GM12878 (cell line): ENCODE measurements around the gene SPATA20. TPM values are rescaled to one million over a fixed set of nuclear protein-coding genes. Genes with fewer than 3 reads are reported as not detected.

Source experiments
- ATAC-seq: fragments of 200-7000 bp; cut with Tn5 transposase; 3 replicates; pipeline ENCODE4 v1.9.1; 2020; ENCODE audit warnings: mild to moderate bottlenecking, moderate library complexity
- BruUV-seq: library from RNA; stranded (reverse); fragments of 400-500 nt; replicated peaks from 2 replicates; lab custom pipeline; 2021; lab: Mats Ljungman, UMichigan
- CTCF ChIA-PET: fragments of 300-600 bp; sonication (Branson Sonifier 250); formaldehyde crosslinking; extraction: SDS; loops from one replicate; lab custom pipeline; 2021; ENCODE audit warnings: inconsistent platforms; lab: Yijun Ruan, JAX
- POLR2A ChIA-PET: fragments of 350-600 bp; formaldehyde crosslinking; extraction: SDS; loops from one replicate; lab custom pipeline; 2021; ENCODE audit warnings: inconsistent platforms; lab: Charles Lee
- RAD21 ChIA-PET: fragments of 300-600 bp; sonication (Branson Sonifier 250); formaldehyde crosslinking; loops from one replicate; lab custom pipeline; 2023; ENCODE audit warnings: antibody characterized with exemption; ENCODE audit not compliant: unreplicated experiment; lab: Charles Lee
- SMC1A ChIA-PET: fragments of 300-600 bp; sonication (Branson Sonifier 250); formaldehyde crosslinking; loops from one replicate; lab custom pipeline; 2023; ENCODE audit not compliant: unreplicated experiment, uncharacterized antibody; lab: Charles Lee
- DNase-seq: peaks from one replicate; pipeline ENCODE4 v3.0.0-alpha.2; 2011; ENCODE audit warnings: low read depth, low spot score
- FAIRE-seq: peaks from 3 replicates; lab custom pipeline; 2011; peaks lifted over from hg19 to GRCh38; lab: Jason Lieb, UNC
- H2AFZ ChIP-seq: 2 replicates; pipeline ENCODE4 v1.6.0; 2011; ENCODE audit warnings: low read depth, low read length, control low read depth; ENCODE audit not compliant: control insufficient read depth
- H3K27ac ChIP-seq: 2 replicates; pipeline ENCODE4 v1.5.1; 2011; ENCODE audit warnings: control low read depth; ENCODE audit not compliant: control insufficient read depth, insufficient read depth
- H3K27me3 ChIP-seq, 2 experiments: replicated peaks in 1 of 2; 2 replicates each; pipeline versions ENCODE4 v1.6.0 to v1.6.1; 2011; ENCODE audit warnings: low read length in 1 of 2; ENCODE audit not compliant: control insufficient read depth in 2 of 2, insufficient read depth in 2 of 2
- H3K36me3 ChIP-seq, 2 experiments: 2 replicates each; pipeline ENCODE4 v1.5.1; 2011; ENCODE audit warnings: low read length in 1 of 2; ENCODE audit not compliant: control insufficient read depth in 2 of 2, insufficient read depth in 2 of 2
- H3K4me1 ChIP-seq: 2 replicates; pipeline ENCODE4 v1.6.1; 2011; ENCODE audit warnings: mild to moderate bottlenecking, low read length, moderate library complexity, mixed read lengths; ENCODE audit not compliant: control insufficient read depth, insufficient read depth
- H3K4me2 ChIP-seq: 2 replicates; pipeline ENCODE4 v1.6.0; 2011; ENCODE audit warnings: control low read depth; ENCODE audit not compliant: control insufficient read depth, insufficient read depth
- H3K4me3 ChIP-seq: fragments of 200-600 bp; sonication (generic); 2 replicates; pipeline ENCODE4 v1.5.1; 2016
- H3K79me2 ChIP-seq: 2 replicates; pipeline ENCODE4 v1.6.0; 2011; ENCODE audit warnings: low read length; ENCODE audit not compliant: control insufficient read depth, insufficient read depth
- H3K9ac ChIP-seq: 2 replicates; pipeline ENCODE4 v1.8.0; 2011; ENCODE audit warnings: low read length, control low read depth, mixed read lengths; ENCODE audit not compliant: control insufficient read depth, insufficient read depth
- H3K9me3 ChIP-seq: replicated peaks from 3 replicates; pipeline ENCODE4 v1.5.1; 2011; ENCODE audit warnings: mild to moderate bottlenecking, low read length; ENCODE audit not compliant: control insufficient read depth, insufficient read depth
- H4K20me1 ChIP-seq: 2 replicates; pipeline ENCODE4 v1.6.0; 2011; ENCODE audit not compliant: control insufficient read depth, insufficient read depth
- BHLHE40 ChIP-seq, 2 experiments: fragments of 450-650 bp in 1 of 2; IDR thresholded peaks; 2 replicates each; pipeline ENCODE4 v1.6.1; 2011 to 2017; ENCODE audit warnings: low read depth in 2 of 2, borderline replicate concordance in 1 of 2, improper control_type of control experiment in 1 of 2, low read length in 1 of 2, mild to moderate bottlenecking in 1 of 2
- CBFB ChIP-seq: IDR thresholded peaks from 2 replicates; pipeline ENCODE4 v1.6.1; 2016; ENCODE audit warnings: antibody characterized with exemption, low read depth
- CBX3 ChIP-seq: fragments of 200-600 bp; sonication (generic); IDR thresholded peaks from 2 replicates; pipeline ENCODE4 v1.6.1; 2016; ENCODE audit warnings: low read depth, borderline replicate concordance
- KLF5 ChIP-seq: fragments of 450-650 bp; IDR thresholded peaks from 2 replicates; pipeline ENCODE4 v1.6.1; 2014; ENCODE audit warnings: mild to moderate bottlenecking; ENCODE audit not compliant: partially characterized antibody
- NFYA ChIP-seq: IDR thresholded peaks from 2 replicates; pipeline ENCODE4 v1.6.1; 2011; ENCODE audit warnings: low read depth, mild to moderate bottlenecking, low read length, improper control_type of control experiment, borderline replicate concordance
- NFYB ChIP-seq: IDR thresholded peaks from 2 replicates; pipeline ENCODE4 v1.6.1; 2011; ENCODE audit warnings: low read depth, mild to moderate bottlenecking, low read length, improper control_type of control experiment, moderate library complexity; ENCODE audit not compliant: insufficient read depth
- POLR2AphosphoS2 ChIP-seq: IDR thresholded peaks from 2 replicates; pipeline ENCODE4 v1.6.1; 2011; ENCODE audit warnings: low read depth, mild to moderate bottlenecking, low read length, improper control_type of control experiment, moderate library complexity
- RAD21 ChIP-seq: IDR thresholded peaks from 2 replicates; pipeline ENCODE4 v1.6.1; 2011; ENCODE audit warnings: mild to moderate bottlenecking, low read depth, low read length, moderate library complexity; ENCODE audit not compliant: insufficient read depth
- RB1 ChIP-seq: fragments of 450-650 bp; formaldehyde crosslinking; IDR thresholded peaks from 2 replicates; pipeline ENCODE4 v1.6.1; 2017; ENCODE audit warnings: mild to moderate bottlenecking, borderline replicate concordance
- SUZ12 ChIP-seq: fragments of 200-600 bp; sonication (generic); IDR thresholded peaks from one replicate; pipeline ENCODE4 v1.6.1; 2018; ENCODE audit warnings: antibody characterized with exemption, mild to moderate bottlenecking; ENCODE audit not compliant: unreplicated experiment
- TARDBP ChIP-seq: IDR thresholded peaks from 2 replicates; pipeline ENCODE4 v1.6.1; 2016; ENCODE audit warnings: borderline replicate concordance
- TCF12 ChIP-seq: IDR thresholded peaks from 2 replicates; pipeline ENCODE4 v1.6.1; 2011; ENCODE audit warnings: low read depth, mild to moderate bottlenecking, low read length
- WRNIP1 ChIP-seq: IDR thresholded peaks from 2 replicates; pipeline ENCODE4 v1.6.1; 2011; ENCODE audit warnings: low read depth, low read length, improper control_type of control experiment, borderline replicate concordance
- WGBS: methylation state at CpG from one replicate; pipeline ENCODE4 v1.1.6; 2016; ENCODE audit warnings: low lambda C conversion rate; ENCODE audit not compliant: insufficient replicate concordance, insufficient coverage; ENCODE audit errors: missing lambda C conversion rate; 5-methylcytosine and 5-hydroxymethylcytosine counted together
- in situ Hi-C: fragments of 300-500 bp; cut with MboI; formaldehyde crosslinking; loops from 9 replicates; pipeline ENCODE4 v1.14.3; 2018; ENCODE audit warnings: mixed read lengths
- intact Hi-C: fragments of 100-400 bp; cut with micrococcal nuclease; formaldehyde crosslinking; loops from one replicate; pipeline ENCODE4 v1.14.2; 2022; ENCODE audit not compliant: unreplicated experiment
- polyA plus RNA-seq, 11 experiments: library from polyadenylated mRNA; depleted of rRNA in 4 of 11; unstranded in 6 of 11; stranded (reverse) in 5 of 11; fragments of >200 nt; fragmentation: Nextera tagmentation in 4 of 11; fragmentation: Illumina TruSeq in 1 of 11; extraction: Ambion mirVana in 4 of 11; extraction: Trizol in 1 of 11; gene quantifications; 1 replicate in 1 of 11; 2 replicates in 10 of 11; pipeline versions ENCODE4 v1.2.1 to v1.2.3, GENCODE V29; 2011 to 2016; ENCODE audit warnings: inconsistent platforms in 2 of 11, missing spikeins in 2 of 11, low read depth in 1 of 11
- total RNA-seq, 4 experiments: library from RNA; depleted of rRNA in 3 of 4; stranded (reverse); fragments of >200 nt in 3 of 4; fragmentation: Illumina TruSeq in 1 of 4; extraction: Trizol in 1 of 4; gene quantifications; 2 replicates each; pipeline versions ENCODE4 v1.2.1 to v1.2.3, GENCODE V29; 2013 to 2021
- TF ChIP-seq, protein P1 (sequence below): fragments of 450-650 bp; formaldehyde crosslinking; IDR thresholded peaks from 2 replicates; pipeline ENCODE4 v1.4.0; 2020; ENCODE audit warnings: mild to moderate bottlenecking, moderate library complexity
- TF ChIP-seq, protein P2 (sequence below): fragments of 450-650 bp; IDR thresholded peaks from 2 replicates; pipeline ENCODE4 v1.6.1; 2017; ENCODE audit warnings: mild to moderate bottlenecking
- TF ChIP-seq, protein P3 (sequence below): fragments of 450-650 bp; formaldehyde crosslinking; IDR thresholded peaks from 2 replicates; pipeline ENCODE4 v1.5.0; 2022; ENCODE audit warnings: mild to moderate bottlenecking, missing genetic modification characterization

SPATA20 gene
- total and polyA plus RNA-seq, 10 of the 15 experiments (the other 5 are each of a cell fraction or from before 2014, with no cell fraction given): 2.1 to 69.8 (median 26.6) TPM

DNA sequence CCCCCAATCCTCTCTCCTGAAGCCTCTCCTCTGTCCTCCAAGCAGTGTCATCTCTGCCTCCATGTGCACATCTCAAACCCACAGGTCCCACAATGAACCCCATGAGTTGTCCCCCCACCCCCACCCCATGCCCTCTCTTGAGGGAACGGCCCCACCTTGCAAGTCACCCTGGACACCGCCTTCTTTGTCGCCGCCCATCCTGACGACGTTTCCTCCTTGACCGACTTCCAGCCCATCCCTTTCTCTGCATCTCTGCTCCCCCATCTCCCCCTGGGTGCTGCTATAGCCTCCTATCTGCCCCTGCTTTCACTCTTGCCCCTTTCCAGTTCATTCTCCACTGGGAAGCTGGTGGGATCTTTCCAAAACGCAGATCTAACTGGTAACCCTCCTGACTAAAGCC, 1.7 kb upstream of the SPATA20 start:
- 38% methylated on average over 8 of the region's 8 CpGs for WGBS
- SMC1A ChIA-PET: interaction anchor here (0.8 kb wide), 1 partner anchor 87 kb away, joined by 3 read pairs; no protein-coding TSS in a partner anchor
- TF ChIP-seq KLF5 (no peak), CBX3 (no peak), TARDBP (no peak), TCF12 (no peak), RB1 (no peak), CBFB (no peak), WRNIP1 (no peak), SUZ12 (no peak), BHLHE40 (IDR thresholded peaks at IDR 0.05; ENCODE audit: borderline replicate concordance in 1 of 2, low read depth in 2 of 2, low read length in 1 of 2) (no peak), RAD21 (no peak), NFYA (no peak), NFYB (no peak), POLR2AphosphoS2 (no peak)
- TF ChIP-seq, protein P1, sequence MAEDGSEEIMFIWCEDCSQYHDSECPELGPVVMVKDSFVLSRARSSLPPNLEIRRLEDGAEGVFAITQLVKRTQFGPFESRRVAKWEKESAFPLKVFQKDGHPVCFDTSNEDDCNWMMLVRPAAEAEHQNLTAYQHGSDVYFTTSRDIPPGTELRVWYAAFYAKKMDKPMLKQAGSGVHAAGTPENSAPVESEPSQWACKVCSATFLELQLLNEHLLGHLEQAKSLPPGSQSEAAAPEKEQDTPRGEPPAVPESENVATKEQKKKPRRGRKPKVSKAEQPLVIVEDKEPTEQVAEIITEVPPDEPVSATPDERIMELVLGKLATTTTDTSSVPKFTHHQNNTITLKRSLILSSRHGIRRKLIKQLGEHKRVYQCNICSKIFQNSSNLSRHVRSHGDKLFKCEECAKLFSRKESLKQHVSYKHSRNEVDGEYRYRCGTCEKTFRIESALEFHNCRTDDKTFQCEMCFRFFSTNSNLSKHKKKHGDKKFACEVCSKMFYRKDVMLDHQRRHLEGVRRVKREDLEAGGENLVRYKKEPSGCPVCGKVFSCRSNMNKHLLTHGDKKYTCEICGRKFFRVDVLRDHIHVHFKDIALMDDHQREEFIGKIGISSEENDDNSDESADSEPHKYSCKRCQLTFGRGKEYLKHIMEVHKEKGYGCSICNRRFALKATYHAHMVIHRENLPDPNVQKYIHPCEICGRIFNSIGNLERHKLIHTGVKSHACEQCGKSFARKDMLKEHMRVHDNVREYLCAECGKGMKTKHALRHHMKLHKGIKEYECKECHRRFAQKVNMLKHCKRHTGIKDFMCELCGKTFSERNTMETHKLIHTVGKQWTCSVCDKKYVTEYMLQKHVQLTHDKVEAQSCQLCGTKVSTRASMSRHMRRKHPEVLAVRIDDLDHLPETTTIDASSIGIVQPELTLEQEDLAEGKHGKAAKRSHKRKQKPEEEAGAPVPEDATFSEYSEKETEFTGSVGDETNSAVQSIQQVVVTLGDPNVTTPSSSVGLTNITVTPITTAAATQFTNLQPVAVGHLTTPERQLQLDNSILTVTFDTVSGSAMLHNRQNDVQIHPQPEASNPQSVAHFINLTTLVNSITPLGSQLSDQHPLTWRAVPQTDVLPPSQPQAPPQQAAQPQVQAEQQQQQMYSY: no peak
- TF ChIP-seq, protein P2, sequence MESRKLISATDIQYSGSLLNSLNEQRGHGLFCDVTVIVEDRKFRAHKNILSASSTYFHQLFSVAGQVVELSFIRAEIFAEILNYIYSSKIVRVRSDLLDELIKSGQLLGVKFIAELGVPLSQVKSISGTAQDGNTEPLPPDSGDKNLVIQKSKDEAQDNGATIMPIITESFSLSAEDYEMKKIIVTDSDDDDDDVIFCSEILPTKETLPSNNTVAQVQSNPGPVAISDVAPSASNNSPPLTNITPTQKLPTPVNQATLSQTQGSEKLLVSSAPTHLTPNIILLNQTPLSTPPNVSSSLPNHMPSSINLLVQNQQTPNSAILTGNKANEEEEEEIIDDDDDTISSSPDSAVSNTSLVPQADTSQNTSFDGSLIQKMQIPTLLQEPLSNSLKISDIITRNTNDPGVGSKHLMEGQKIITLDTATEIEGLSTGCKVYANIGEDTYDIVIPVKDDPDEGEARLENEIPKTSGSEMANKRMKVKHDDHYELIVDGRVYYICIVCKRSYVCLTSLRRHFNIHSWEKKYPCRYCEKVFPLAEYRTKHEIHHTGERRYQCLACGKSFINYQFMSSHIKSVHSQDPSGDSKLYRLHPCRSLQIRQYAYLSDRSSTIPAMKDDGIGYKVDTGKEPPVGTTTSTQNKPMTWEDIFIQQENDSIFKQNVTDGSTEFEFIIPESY: no peak
- TF ChIP-seq, protein P3, sequence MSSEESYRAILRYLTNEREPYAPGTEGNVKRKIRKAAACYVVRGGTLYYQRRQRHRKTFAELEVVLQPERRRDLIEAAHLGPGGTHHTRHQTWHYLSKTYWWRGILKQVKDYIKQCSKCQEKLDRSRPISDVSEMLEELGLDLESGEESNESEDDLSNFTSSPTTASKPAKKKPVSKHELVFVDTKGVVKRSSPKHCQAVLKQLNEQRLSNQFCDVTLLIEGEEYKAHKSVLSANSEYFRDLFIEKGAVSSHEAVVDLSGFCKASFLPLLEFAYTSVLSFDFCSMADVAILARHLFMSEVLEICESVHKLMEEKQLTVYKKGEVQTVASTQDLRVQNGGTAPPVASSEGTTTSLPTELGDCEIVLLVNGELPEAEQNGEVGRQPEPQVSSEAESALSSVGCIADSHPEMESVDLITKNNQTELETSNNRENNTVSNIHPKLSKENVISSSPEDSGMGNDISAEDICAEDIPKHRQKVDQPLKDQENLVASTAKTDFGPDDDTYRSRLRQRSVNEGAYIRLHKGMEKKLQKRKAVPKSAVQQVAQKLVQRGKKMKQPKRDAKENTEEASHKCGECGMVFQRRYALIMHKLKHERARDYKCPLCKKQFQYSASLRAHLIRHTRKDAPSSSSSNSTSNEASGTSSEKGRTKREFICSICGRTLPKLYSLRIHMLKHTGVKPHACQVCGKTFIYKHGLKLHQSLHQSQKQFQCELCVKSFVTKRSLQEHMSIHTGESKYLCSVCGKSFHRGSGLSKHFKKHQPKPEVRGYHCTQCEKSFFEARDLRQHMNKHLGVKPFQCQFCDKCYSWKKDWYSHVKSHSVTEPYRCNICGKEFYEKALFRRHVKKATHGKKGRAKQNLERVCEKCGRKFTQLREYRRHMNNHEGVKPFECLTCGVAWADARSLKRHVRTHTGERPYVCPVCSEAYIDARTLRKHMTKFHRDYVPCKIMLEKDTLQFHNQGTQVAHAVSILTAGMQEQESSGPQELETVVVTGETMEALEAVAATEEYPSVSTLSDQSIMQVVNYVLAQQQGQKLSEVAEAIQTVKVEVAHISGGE (CRISPR knock-in tag): no peak

More for the DNA sequence above, 1.7 kb upstream of the SPATA20 start:
- intact Hi-C loops: loop anchor here (10.0 kb wide), 1 partner anchor 409 kb away; no protein-coding TSS in a partner anchor
- Histone ChIP-seq H3K79me2 (peaks cover 3% of the 10 kb centered on the region), H3K9me3 (no peaks in the 10 kb centered on the region), H3K4me3 (no peak overlapping the region), H2AFZ (no peak overlapping the region), H3K27me3 (no peaks in the 10 kb centered on the region), H3K9ac (no peak overlapping the region), H3K27ac (no peak overlapping the region), H3K36me3 (no peaks in the 10 kb centered on the region), H4K20me1 (no peaks in the 10 kb centered on the region), H3K4me2 (no peak overlapping the region), H3K4me1 (peaks cover 10% of the 10 kb centered on the region)
- DNase-seq (no peak), ATAC-seq (no peak), FAIRE-seq (no peak)
- in situ Hi-C loops: loop anchor here (5.0 to 10.0 kb wide), 2 partner anchors 152 to 409 kb away; no protein-coding TSS in a partner anchor
- RAD21 ChIA-PET: no interaction called here
- POLR2A ChIA-PET: no interaction called here
- no TSS peak for BruUV-seq
- CTCF ChIA-PET: interaction anchor here (0.7 to 2.9 kb wide), 4 partner anchors 62 to 1798 kb away, joined by 3 to 14 read pairs (median 7); no protein-coding TSS in a partner anchor
